HAP-1 (cell line): ENCODE data around the gene HJV.

Experiments
- DNase-seq, 2 experiments: peaks; one replicate each; pipeline ENCODE4 v3.0.0-alpha.2; 2016 to 2020; ENCODE audit warnings: low spot score in 2 of 2
- H3K27me3 ChIP-seq: fragments of 250-450 bp; sonication (Bioruptor Pico); 2 replicates; pipeline ENCODE4 v1.5.1; 2020; ENCODE audit warnings: low read depth, mild to moderate bottlenecking, moderate library complexity
- H3K36me3 ChIP-seq: fragments of 250-450 bp; sonication (Bioruptor Pico); replicated peaks from 2 replicates; pipeline ENCODE4 v1.5.1; 2020; ENCODE audit warnings: mild to moderate bottlenecking
- H3K4me1 ChIP-seq: fragments of 250-450 bp; sonication (Bioruptor Pico); 2 replicates; pipeline ENCODE4 v1.5.1; 2020; ENCODE audit warnings: mild to moderate bottlenecking
- H3K4me3 ChIP-seq: fragments of 250-450 bp; sonication (Bioruptor Pico); 2 replicates; pipeline ENCODE4 v1.5.1; 2020; ENCODE audit warnings: mild to moderate bottlenecking, moderate library complexity
- H3K9me3 ChIP-seq: fragments of 250-450 bp; sonication (Bioruptor Pico); 2 replicates; pipeline ENCODE4 v1.5.1; 2020; ENCODE audit warnings: mild to moderate bottlenecking, moderate library complexity
- in situ Hi-C: fragments of 300-500 bp; cut with MboI; formaldehyde crosslinking; loops from 3 replicates; pipeline ENCODE4 v1.14.3; 2020; ENCODE audit warnings: low sequenced_read_pairs, inconsistent platforms, mixed read lengths

HJV gene

DNA sequence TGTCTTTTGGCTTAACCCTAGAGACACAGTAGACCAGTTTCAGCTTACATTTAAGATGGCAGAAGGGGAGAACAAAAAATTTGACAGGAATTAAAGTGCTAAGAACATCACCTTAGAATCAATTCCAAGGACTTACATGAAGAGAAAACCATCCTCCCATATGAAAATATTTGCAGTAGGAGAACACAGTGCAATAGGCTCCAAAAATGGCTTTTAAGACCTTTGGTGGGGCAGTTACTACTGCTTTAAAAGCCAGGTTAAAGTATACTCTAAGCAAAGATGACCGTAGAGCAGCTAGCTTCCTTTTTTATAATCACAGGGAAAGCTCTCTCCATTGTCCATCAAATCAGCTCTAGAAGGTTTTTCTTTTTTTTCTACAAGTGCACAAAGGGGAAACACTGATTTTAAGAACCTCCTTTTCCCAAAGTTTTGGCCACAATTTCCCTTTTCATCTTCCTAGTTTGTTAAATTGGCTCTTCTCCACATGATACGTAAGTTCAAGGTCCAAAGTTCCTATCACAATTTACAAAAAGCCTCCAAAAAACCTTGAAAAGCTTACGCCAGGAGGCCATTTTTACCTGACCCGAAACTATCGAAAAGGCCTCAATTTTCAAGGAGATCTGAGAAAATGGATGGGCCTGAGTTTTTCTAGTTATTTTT, 28.4 kb downstream of the HJV start:
- Histone ChIP-seq H3K4me1 (peaks cover 12% of the 10 kb centered on the region), H3K27me3 (no peaks in the 10 kb centered on the region), H3K36me3 (peaks cover 26% of the 10 kb centered on the region), H3K4me3 (no peak overlapping the region), H3K9me3 (no peaks in the 10 kb centered on the region)
- in situ Hi-C loops = no loop called here
- no peak for DNase-seq

DNA sequence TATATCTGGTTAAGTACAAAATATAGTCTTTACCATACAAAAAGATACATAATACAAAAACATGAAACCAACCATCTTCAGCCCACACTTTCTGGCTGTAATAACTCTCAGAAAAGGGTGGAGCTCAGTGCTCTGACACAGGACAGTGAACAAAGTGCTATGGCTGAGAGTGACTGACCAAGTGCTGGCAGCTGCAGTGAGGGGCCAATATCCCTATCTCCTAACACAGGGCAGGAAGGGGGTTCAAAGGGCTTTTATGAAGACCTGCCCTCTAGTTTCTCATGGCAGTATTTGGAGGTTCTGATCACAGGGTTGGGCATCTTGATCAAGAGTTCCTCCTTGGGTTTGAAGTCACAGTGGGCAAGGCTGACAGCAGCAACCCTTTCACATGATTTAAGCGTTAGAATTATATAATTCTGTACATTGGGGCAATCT, 29.0 kb downstream of the HJV start:
- peaks cover 26% of the 10 kb centered on the region for H3K36me3 ChIP-seq
- no peaks in the 10 kb centered on the region for H3K9me3 ChIP-seq
- H3K27me3 ChIP-seq = no peaks in the 10 kb centered on the region
- H3K4me1 ChIP-seq = peaks cover 12% of the 10 kb centered on the region
- in situ Hi-C loops = no loop called here
- no peak overlapping the region for H3K4me3 ChIP-seq
- no peak for DNase-seq

DNA sequence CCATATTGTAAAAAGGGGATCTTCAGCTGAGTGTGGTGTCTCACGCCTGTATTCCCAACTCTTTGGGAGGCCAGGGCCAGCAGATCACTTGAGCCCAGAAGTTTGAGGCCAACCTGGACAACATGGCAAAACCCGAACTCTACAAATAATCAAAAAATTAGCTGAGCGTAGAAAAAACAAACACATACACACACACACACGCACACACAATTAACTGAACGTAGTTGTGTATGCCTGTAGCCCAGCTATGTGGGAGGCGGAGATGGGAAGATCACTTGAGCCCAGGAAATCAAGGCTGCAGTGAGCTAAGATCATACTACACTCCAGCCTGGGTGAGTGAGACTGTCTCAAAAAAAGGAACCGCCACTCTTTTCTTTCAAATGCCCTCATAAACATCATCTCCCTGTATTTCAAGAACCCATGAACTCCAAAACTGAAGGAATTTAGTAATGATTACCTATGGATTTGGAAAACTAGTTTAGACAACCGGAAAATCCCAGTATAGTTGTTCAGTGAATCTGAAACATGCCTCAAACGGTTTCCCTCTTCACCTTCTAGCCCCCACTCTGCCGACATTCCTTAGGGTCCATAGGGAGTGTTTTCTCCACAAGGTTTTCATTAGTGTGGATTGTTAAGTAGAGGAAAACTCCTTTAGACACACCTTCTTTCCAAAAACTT, 29.7 kb downstream of the HJV start:
- Histone ChIP-seq H3K27me3 (no peaks in the 10 kb centered on the region), H3K4me3 (no peak overlapping the region), H3K9me3 (no peaks in the 10 kb centered on the region), H3K36me3 (peaks cover 26% of the 10 kb centered on the region), H3K4me1 (peaks cover 9% of the 10 kb centered on the region)
- in situ Hi-C loops = no loop called here
- no peak for DNase-seq

DNA sequence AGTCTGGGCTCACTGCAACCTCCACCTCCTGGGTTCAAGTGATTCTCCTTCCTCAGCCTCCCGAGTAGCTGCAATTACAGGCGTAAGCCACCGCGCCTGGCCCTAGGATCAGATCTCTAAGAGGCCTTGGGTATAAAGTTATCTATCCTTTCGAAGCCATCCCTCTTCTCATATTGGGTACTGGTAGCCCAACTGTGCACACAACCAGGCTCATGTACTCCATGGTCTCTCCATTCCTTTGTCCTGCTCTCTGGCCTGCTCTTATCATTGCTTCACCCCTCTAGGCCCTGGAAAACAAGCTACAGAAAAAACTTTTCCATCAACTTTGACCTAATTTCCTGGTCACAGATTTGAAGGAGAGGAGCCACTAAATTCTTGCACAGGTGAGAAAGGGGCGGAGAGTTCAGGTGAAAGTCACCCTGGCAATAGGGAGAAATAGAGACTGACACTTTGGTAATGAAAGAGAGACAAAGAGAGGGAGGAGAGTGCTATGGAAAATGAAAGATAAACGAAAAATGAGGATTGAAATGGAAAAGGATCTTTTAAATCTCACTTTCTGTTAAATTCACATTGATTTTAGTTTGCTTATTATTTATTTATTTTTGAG, 31.2 kb downstream of the HJV start:
- Histone ChIP-seq H3K27me3 (no peaks in the 10 kb centered on the region), H3K4me3 (no peak overlapping the region), H3K4me1 (peaks cover 7% of the 10 kb centered on the region), H3K36me3 (peaks cover 25% of the 10 kb centered on the region), H3K9me3 (no peaks in the 10 kb centered on the region)
- in situ Hi-C loops = no loop called here
- DNase-seq = no peak

DNA sequence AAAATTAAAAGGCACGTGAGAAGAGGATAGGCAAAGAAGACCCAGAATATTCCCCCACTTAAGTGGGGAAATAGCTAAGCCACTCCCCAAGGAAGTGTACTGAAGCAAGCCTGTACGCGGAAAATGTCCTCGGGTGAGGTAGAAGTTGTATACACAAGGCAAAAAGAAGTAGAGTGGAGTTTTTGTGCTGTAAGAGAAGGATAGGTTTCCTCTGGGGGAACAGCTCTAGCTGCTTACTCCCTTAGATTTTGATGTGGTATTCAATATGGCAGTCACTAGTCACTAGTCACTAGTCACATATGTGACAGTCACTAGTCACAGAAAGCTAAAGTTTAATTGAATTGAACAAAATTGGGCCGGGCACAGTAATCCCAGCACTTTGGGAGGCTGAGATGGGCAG, 32.8 kb downstream of the HJV start:
- Histone ChIP-seq H3K9me3 (no peaks in the 10 kb centered on the region), H3K4me3 (no peak overlapping the region), H3K4me1 (no peaks in the 10 kb centered on the region), H3K27me3 (no peaks in the 10 kb centered on the region), H3K36me3 (peaks cover 9% of the 10 kb centered on the region)
- in situ Hi-C loops = no loop called here
- no peak for DNase-seq

DNA sequence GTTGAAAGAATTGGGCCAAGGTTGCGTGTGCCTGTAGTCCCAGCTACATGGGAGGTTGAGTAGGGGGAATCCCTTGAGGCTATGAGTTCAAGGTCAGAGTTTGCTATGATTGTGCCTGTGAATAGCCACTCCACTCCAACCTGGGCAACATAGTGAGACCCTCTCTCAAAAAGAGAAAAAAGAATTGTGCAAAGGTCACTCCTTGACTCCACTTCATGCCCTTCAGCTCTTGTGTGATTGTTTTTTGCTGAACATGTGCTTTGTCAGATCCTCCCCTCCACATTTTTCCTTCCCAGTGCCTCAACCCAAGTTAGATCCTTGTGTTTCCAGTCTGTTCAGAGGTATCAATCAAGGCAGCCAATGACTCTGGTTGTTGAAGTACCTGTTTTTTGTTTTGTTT, 33.6 kb downstream of the HJV start:
- in situ Hi-C loops = no loop called here
- Histone ChIP-seq H3K9me3 (no peaks in the 10 kb centered on the region), H3K4me1 (no peaks in the 10 kb centered on the region), H3K36me3 (peaks cover under 1% of the 10 kb centered on the region; the same call in 1 of the 2 replicates), H3K4me3 (no peak overlapping the region), H3K27me3 (no peaks in the 10 kb centered on the region)
- no peak for DNase-seq

DNA sequence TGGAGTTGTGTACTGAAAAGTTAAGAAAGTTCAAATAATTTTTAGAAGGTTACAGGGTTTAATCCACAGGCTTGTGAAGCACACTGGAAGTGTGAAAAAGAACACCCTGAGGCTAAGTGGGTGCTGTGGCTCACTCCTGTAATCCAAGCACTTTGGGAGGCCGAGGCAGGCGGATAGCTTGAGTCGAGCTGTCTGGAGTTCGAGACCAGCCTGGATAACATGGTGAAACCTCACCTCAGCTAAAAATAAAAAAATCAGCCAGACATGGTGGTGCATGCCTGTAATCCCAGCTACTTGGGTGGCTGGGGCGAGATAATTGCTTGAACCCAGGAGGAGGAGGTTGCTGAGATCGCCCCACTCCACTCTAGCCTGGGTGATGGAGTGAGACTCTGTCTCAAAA, 35.0 kb downstream of the HJV start:
- Histone ChIP-seq H3K27me3 (no peaks in the 10 kb centered on the region), H3K4me1 (no peaks in the 10 kb centered on the region), H3K9me3 (no peaks in the 10 kb centered on the region), H3K4me3 (no peak overlapping the region), H3K36me3 (no peaks in the 10 kb centered on the region)
- in situ Hi-C loops = no loop called here
- no peak for DNase-seq

DNA sequence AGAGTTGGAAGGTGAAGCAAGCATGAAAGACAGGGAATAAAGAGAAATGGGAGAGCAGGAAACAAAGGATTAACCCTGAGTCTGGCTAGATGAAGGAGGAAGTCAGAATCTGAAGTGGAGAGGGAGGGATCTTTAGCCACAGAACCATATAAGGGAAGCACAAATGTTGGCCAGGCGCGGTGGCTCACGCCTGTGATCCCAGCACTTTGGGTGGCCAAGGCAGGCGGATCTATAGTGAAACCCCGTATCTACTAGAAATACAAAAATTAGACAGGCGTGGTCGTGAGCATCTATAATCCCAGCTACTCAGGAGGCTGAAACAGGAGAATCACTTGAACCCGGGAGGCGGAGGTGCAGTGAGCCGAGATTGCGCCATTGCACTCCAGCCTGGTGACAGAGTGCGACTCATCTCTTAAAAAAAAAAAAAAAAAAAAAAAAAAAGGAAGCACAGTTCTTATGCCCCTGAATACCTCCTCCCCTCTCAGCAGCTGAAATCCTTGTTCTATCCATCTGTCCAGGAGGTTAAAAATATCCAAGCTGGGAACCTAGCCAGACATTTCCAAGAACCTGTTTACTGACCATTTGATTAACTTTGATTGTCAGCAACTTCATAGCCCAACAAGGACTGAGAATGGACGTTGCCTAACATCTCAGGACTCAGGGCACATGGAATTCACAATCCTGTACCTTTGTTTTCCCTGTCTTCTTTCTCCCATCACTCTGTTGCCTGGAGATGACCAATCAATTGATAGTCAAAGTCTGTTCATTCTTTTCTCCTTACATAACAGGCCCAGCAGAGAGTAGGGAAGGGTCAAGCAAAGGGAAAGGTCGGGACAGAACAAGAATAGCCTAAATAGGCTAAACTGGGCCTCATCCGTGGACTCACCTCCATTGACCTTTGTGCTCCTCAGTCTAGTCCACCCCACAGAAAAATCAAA, 35.8 kb downstream of the HJV start:
- no peak overlapping the region for H3K4me3 ChIP-seq
- no peaks in the 10 kb centered on the region for H3K9me3 ChIP-seq
- H3K36me3 ChIP-seq = no peaks in the 10 kb centered on the region
- no peaks in the 10 kb centered on the region for H3K4me1 ChIP-seq
- no peak for DNase-seq
- H3K27me3 ChIP-seq = no peaks in the 10 kb centered on the region
- in situ Hi-C loops = no loop called here

DNA sequence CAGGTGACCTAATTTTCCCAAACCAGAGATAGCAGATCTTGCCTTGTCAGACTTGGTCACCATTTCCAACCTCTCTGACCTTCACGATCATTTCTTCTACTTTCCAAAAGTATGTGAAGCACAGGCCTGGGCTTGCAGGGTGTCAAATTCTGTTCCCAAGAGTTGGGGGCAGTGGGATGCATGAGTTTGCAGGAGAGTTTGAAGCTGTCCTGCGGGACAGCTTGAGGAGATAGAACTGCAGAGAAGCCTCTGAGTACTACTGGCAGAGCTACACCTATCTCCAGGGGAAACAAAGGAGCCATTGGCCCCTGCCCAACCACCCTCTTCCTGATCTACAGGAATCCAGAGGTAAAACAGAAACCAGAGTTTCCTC, 36.4 kb downstream of the HJV start:
- in situ Hi-C loops = no loop called here

DNA sequence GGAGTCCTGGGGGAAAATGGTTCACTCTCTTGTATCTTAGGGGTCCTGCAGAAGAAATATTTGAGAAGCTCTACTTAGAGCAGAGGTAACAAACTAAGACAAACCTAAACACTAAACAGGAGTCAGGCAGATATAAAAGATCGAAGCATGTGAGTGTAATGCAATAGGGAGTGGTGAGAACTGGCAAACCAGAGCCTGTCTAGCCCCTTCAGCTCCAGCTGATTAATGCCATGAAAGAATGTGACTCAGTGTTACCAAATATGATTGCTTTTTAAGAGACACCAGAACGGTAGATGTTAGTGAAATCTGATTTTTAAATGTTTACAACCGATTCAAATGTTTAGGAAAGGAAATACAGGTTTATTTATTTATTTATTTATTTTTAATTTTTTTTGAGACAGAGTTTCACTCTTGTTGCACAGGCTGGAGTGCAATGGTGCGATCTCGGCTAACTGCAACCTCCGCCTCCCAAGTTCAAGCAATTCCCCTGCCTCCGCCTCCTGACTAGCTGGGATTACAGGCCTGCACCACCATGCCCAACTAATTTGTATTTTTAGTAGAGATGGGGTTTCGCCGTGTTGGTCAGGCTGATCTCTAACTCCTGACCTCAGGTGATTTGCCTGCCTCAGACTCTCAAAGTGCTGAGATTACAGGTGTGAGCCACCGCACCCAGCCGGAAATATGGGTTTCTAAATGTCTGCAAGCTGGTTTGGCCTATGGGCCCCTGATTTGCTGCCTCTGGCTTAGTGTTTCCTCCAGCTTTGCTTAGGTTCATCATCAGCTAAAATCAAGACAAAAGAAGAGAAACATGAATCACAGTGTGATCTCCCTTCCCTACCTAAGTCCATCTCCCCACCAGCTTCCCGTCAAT, 37.3 kb downstream of the HJV start:
- no peak overlapping the region for H3K4me3 ChIP-seq
- H3K4me1 ChIP-seq = peaks cover 9% of the 10 kb centered on the region
- in situ Hi-C loops = no loop called here
- no peaks in the 10 kb centered on the region for H3K36me3 ChIP-seq
- H3K9me3 ChIP-seq = no peaks in the 10 kb centered on the region
- DNase-seq = no peak
- no peaks in the 10 kb centered on the region for H3K27me3 ChIP-seq

More for the DNA sequence above, 36.4 kb downstream of the HJV start:
- DNase-seq = no peak
- H3K27me3 ChIP-seq = no peaks in the 10 kb centered on the region
- H3K36me3 ChIP-seq = no peaks in the 10 kb centered on the region
- peaks cover 2% of the 10 kb centered on the region; the same call in 1 of the 2 replicates for H3K4me1 ChIP-seq
- no peaks in the 10 kb centered on the region for H3K9me3 ChIP-seq
- H3K4me3 ChIP-seq = no peak overlapping the region

DNA sequence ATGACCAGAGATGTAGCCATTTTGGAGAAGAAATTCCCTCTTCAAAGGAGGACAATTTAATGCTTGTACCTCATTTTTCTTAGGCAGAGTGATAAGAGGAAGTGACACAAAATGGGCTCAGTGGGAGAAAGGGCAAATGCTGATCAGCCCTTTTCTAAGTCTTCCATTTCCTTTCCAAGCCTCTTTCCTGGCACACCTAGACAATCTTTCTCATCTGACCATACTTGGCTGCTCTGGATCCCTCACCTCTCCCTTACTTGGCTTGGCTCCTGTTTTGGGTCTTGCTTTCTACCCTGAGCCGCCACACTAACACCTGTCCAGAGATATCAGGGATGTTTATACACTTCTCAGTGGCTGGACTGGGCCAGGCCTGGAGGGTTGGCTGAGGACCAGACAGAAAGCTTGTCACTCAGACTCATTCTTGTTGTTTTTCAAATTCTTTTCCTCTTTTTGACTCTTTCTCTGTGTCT, 38.3 kb downstream of the HJV start:
- Histone ChIP-seq H3K27me3 (no peaks in the 10 kb centered on the region), H3K4me1 (peaks cover 18% of the 10 kb centered on the region), H3K36me3 (0 out of 2 replicates have a peak, but pooled peaks cover 4% of the 10 kb centered on the region), H3K4me3 (no peak overlapping the region), H3K9me3 (no peaks in the 10 kb centered on the region)
- no peak for DNase-seq
- in situ Hi-C loops = no loop called here

DNA sequence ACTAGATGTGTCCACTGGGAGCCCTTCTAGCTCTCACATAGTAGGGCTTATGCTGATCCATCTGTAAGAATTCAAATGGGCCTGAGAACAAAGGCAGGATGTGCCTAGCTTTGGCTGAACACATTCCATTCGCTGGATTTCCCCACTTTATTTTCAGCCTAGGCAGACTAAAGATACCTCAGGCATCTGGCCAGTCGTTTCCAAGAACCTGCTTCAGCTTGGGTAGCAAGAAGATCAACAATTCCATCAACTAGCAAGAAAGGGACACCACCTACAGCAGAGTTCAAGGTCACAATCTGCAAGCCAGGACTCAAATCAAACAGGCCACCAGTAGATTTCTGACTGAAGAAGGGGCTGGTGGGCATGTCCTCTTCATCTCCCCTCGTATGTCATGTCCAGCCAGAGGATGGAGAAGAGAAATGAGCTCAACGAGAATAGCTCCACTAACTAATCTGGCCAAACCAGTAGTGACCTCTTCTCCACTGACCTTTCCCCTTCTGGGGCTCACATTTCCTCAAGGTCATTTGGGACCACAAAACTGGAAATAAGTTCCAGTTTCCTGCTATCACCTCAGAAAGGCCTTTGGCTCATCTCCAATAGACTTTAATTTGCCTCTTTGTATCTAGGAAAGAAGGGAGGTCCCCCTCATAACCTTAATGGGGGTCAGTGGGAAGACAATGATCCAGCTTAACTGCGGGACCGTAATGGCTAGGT, 39.4 kb downstream of the HJV start:
- H3K36me3 ChIP-seq = 0 out of 2 replicates have a peak, but pooled peaks cover 4% of the 10 kb centered on the region
- no peak for DNase-seq
- in situ Hi-C loops = no loop called here
- H3K4me3 ChIP-seq = no peak overlapping the region
- peaks cover 18% of the 10 kb centered on the region for H3K4me1 ChIP-seq
- H3K27me3 ChIP-seq = no peaks in the 10 kb centered on the region
- H3K9me3 ChIP-seq = no peaks in the 10 kb centered on the region
